GM23248 (cell line): ENCODE results near the gene SIT1. TPM values are rescaled to one million over a fixed set of nuclear protein-coding genes. Genes with fewer than 3 reads are reported as not detected.

Experiments
- DNase-seq: peaks from one replicate; pipeline ENCODE4 v3.0.0-alpha.2; 2015
- H2AFZ ChIP-seq: fragments of 200-600 bp; sonication (generic); 2 replicates; pipeline ENCODE4 v1.6.1; 2016; ENCODE audit warnings: antibody characterized with exemption
- H3F3A ChIP-seq: fragments of 200-600 bp; sonication (generic); 2 replicates; pipeline ENCODE4 v1.6.1; 2016; ENCODE audit warnings: mild to moderate bottlenecking, antibody characterized with exemption, mixed run types; ENCODE audit not compliant: insufficient read depth
- H3K27ac ChIP-seq: fragments of 200-600 bp; sonication (generic); 2 replicates; pipeline ENCODE4 v1.5.1; 2016; ENCODE audit warnings: mild to moderate bottlenecking
- H3K27me3 ChIP-seq: fragments of 200-600 bp; sonication (generic); replicated peaks from 2 replicates; pipeline ENCODE4 v1.6.1; 2016; ENCODE audit warnings: mild to moderate bottlenecking; ENCODE audit not compliant: insufficient read depth
- H3K36me3 ChIP-seq: fragments of 200-600 bp; sonication (generic); 2 replicates; pipeline ENCODE4 v1.6.1; 2016; ENCODE audit warnings: low read depth, mild to moderate bottlenecking
- H3K4me1 ChIP-seq: fragments of 200-600 bp; sonication (generic); 2 replicates; pipeline ENCODE4 v1.6.1; 2016; ENCODE audit warnings: mild to moderate bottlenecking; ENCODE audit not compliant: insufficient read depth
- H3K4me2 ChIP-seq: fragments of 200-600 bp; sonication (generic); one replicate; pipeline ENCODE4 v1.6.1; 2016; ENCODE audit warnings: mild to moderate bottlenecking; ENCODE audit not compliant: unreplicated experiment
- H3K4me3 ChIP-seq: fragments of 200-600 bp; sonication (generic); 2 replicates; pipeline ENCODE4 v1.5.1; 2016; ENCODE audit warnings: mild to moderate bottlenecking
- H3K79me2 ChIP-seq: fragments of 200-600 bp; sonication (generic); 2 replicates; pipeline ENCODE4 v1.6.1; 2016; ENCODE audit warnings: mild to moderate bottlenecking; ENCODE audit not compliant: insufficient read depth
- H3K9ac ChIP-seq: fragments of 200-600 bp; sonication (generic); 2 replicates; pipeline ENCODE4 v1.6.1; 2016; ENCODE audit warnings: mild to moderate bottlenecking
- H3K9me2 ChIP-seq: fragments of 200-600 bp; sonication (generic); 2 replicates; pipeline ENCODE4 v1.6.1; 2016; ENCODE audit warnings: mixed run types, mild to moderate bottlenecking, moderate library complexity; ENCODE audit not compliant: insufficient read depth
- H3K9me3 ChIP-seq: fragments of 200-600 bp; sonication (generic); one replicate; pipeline ENCODE4 v1.6.1; 2017; ENCODE audit warnings: low read depth
- H4K20me1 ChIP-seq: fragments of 200-600 bp; sonication (generic); 2 replicates; pipeline ENCODE4 v1.6.0; 2016; ENCODE audit not compliant: insufficient read depth
- EZH2 ChIP-seq: fragments of 200-600 bp; sonication (generic); IDR thresholded peaks from 2 replicates; pipeline ENCODE4 v1.6.1; 2018; ENCODE audit warnings: antibody characterized with exemption, mild to moderate bottlenecking; ENCODE audit not compliant: insufficient read depth, poor library complexity, severe bottlenecking
- EZH2phosphoT487 ChIP-seq: fragments of 200-600 bp; sonication (generic); IDR thresholded peaks from 2 replicates; pipeline ENCODE4 v1.6.1; 2018; ENCODE audit warnings: antibody characterized with exemption, moderate library complexity, mild to moderate bottlenecking, low read depth; ENCODE audit not compliant: insufficient read depth
- WGBS, 2 experiments: methylation state at CpG; one replicate each; pipeline ENCODE4 v1.1.6; 2015 to 2017; ENCODE audit warnings: low lambda C conversion rate in 2 of 2, low coverage in 1 of 2; ENCODE audit errors: missing lambda C conversion rate in 2 of 2; 5-methylcytosine and 5-hydroxymethylcytosine counted together
- in situ Hi-C: fragments of 300-500 bp; cut with MboI; formaldehyde crosslinking; loops from 2 replicates; pipeline ENCODE4 v1.15.0; 2020
- polyA plus RNA-seq: library from polyadenylated mRNA; unstranded; fragments of >200 nt; fragmentation: Nextera tagmentation; extraction: Ambion mirVana; gene quantifications from 2 replicates; pipeline ENCODE4 v1.2.1, GENCODE V29; 2016
- total RNA-seq: library from RNA; depleted of rRNA; stranded (reverse); fragments of >200 nt; shearing (Covaris generic); gene quantifications from 2 replicates; pipeline ENCODE4 v1.2.3, GENCODE V29; 2014

Gene SIT1
- total and polyA plus RNA-seq, 2 experiments from 2014 or later = not detected

- Histone ChIP-seq H4K20me1 (peaks cover 25% of the 10 kb centered on the region), H2AFZ (peak overlapping the region; percentile 44), H3K9ac (peak overlapping the region; percentile 94), H3K9me2 (no peaks in the 10 kb centered on the region), H3F3A (peaks cover 72% of the 10 kb centered on the region), H3K9me3 (no peaks in the 10 kb centered on the region), H3K4me3 (peak overlapping the region; percentile 98), H3K27ac (peak overlapping the region; percentile 89), H3K79me2 (peaks cover 48% of the 10 kb centered on the region), H3K27me3 (no peaks in the 10 kb centered on the region), H3K4me2 (peak overlapping the region; percentile 89), H3K36me3 (peaks cover 19% of the 10 kb centered on the region), H3K4me1 (peaks cover 47% of the 10 kb centered on the region)
- DNase-seq = peak; percentile 86
- in situ Hi-C loops = no loop called here
- 1 to 2% methylated on average over 26 to 59 of the region's 61 CpGs for WGBS, 2 experiments
- TF ChIP-seq EZH2 = no peak
- no peak for TF ChIP-seq EZH2phosphoT487
These were observed 40.0 kb upstream of the SIT1 start for GRCh38 chr9:35690614-35691333.

- peak overlapping the region; percentile 15; the same call in 1 of the 2 replicates for H2AFZ ChIP-seq
- peak; percentile 76 for DNase-seq
These were observed 39.5 kb upstream of the SIT1 start for GRCh38 chr9:35690294-35690613.

GRCh38 chr9:35689542-35690293 is 39.0 kb upstream of the SIT1 start, which contains the start of gene TPM2:
TPM2 (minus strand) TSS chr9:35689925; CDS start chr9:35689817, 108 bp downstream.
- H3K9me2 ChIP-seq = no peaks in the 10 kb centered on the region
- TF ChIP-seq EZH2phosphoT487 = no peak
- no peaks in the 10 kb centered on the region for H3K27me3 ChIP-seq
- H2AFZ ChIP-seq = peak within 1 kb of the TSS; percentile 44
- in situ Hi-C loops = no loop called here
- H3K27ac ChIP-seq = peak within 1 kb of the TSS; percentile 89
- H3K4me2 ChIP-seq = peak within 1 kb of the TSS; percentile 89
- H3K4me3 ChIP-seq = peak within 1 kb of the TSS; percentile 98
- H3K9ac ChIP-seq = peak within 1 kb of the TSS; percentile 94
- peaks cover 36% of the 10 kb centered on the region for H4K20me1 ChIP-seq
- DNase-seq = peak; percentile 90
- no peaks in the 10 kb centered on the region for H3K9me3 ChIP-seq
- H3K4me1 ChIP-seq = peaks cover 40% of the 10 kb centered on the region
- peaks cover 73% of the 10 kb centered on the region for H3F3A ChIP-seq
- peaks cover 22% of the 10 kb centered on the region for H3K36me3 ChIP-seq
- peaks cover 59% of the 10 kb centered on the region for H3K79me2 ChIP-seq
- WGBS, 2 experiments = 1 to 2% methylated on average over 29 to 44 of the region's 61 CpGs

More at GRCh38 chr9:35690294-35690613, 39.5 kb upstream of the SIT1 start:
- TF ChIP-seq EZH2phosphoT487 (no peak), EZH2 (no peak)
- 0 to 1% methylated on average over 15 to 18 of the region's 21 CpGs for WGBS, 2 experiments
- Histone ChIP-seq H3K4me2 (peak overlapping the region; percentile 89), H3K27ac (peak overlapping the region; percentile 89), H3K4me3 (peak overlapping the region; percentile 98), H4K20me1 (peaks cover 30% of the 10 kb centered on the region), H3K36me3 (peaks cover 22% of the 10 kb centered on the region), H3K9me3 (no peaks in the 10 kb centered on the region), H3K9ac (peak overlapping the region; percentile 94), H3F3A (peaks cover 73% of the 10 kb centered on the region), H3K4me1 (peaks cover 46% of the 10 kb centered on the region), H3K9me2 (no peaks in the 10 kb centered on the region), H3K27me3 (no peaks in the 10 kb centered on the region), H3K79me2 (peaks cover 53% of the 10 kb centered on the region)
- in situ Hi-C loops = no loop called here

- Histone ChIP-seq H3K9me3 (no peaks in the 10 kb centered on the region), H3K4me3 (peak overlapping the region; percentile 98), H2AFZ (no peak overlapping the region), H3F3A (peaks cover 75% of the 10 kb centered on the region), H3K9ac (peak overlapping the region; percentile 94), H4K20me1 (peaks cover 43% of the 10 kb centered on the region), H3K4me1 (peaks cover 37% of the 10 kb centered on the region), H3K27ac (peak overlapping the region; percentile 89), H3K27me3 (no peaks in the 10 kb centered on the region), H3K9me2 (no peaks in the 10 kb centered on the region), H3K4me2 (peak overlapping the region; percentile 89), H3K36me3 (peaks cover 29% of the 10 kb centered on the region), H3K79me2 (peaks cover 66% of the 10 kb centered on the region)
- WGBS, 2 experiments = 25 to 26% methylated on average over 12 of the region's 12 CpGs
- peak; percentile 91 for DNase-seq
- TF ChIP-seq EZH2 (no peak), EZH2phosphoT487 (no peak)
- in situ Hi-C loops = no loop called here
These were observed 38.1 kb upstream of the SIT1 start for GRCh38 chr9:35688558-35689541.
